ENCODE data around the gene LBX1. TPM values are rescaled to one million over a fixed set of nuclear protein-coding genes. Genes with fewer than 3 reads are reported as not detected.

The LBX1 gene
- total RNA-seq, 1 donor from 2014 or later, result not detected

- no peak for ATAC-seq (ENCODE audit: low read depth)
- peaks cover 4% of the 10 kb centered on the region for H3K9me3 Mint-ChIP-seq
- no peak for TF ChIP-seq CTCF (IDR thresholded peaks at IDR 0.05)
- no peaks in the 10 kb centered on the region for H3K36me3 Mint-ChIP-seq (ENCODE audit: low read depth)
- no peak overlapping the region for H3K4me3 Mint-ChIP-seq
- intact Hi-C loops (cut with micrococcal nuclease), result no loop called here
- H3K27ac Mint-ChIP-seq, result no peak overlapping the region
- DNase-seq, result no peak
- ChIA-PET CTCF (no interaction called here), POLR2A (no interaction called here)
- H3K27me3 Mint-ChIP-seq, result peaks cover 30% of the 10 kb centered on the region
- H3K4me1 Mint-ChIP-seq, result no peaks in the 10 kb centered on the region
These were observed 32.4 kb upstream of the LBX1 start for GRCh38 chr10:101261702-101262101.

GRCh38 chr10:101260764-101261481, 31.7 kb upstream of the LBX1 start:
- peaks cover 32% of the 10 kb centered on the region for H3K27me3 Mint-ChIP-seq
- ATAC-seq (ENCODE audit: low read depth), result no peak
- CTCF ChIA-PET, result no interaction called here
- no peak for DNase-seq
- H3K9me3 Mint-ChIP-seq, result peaks cover 4% of the 10 kb centered on the region
- H3K4me3 Mint-ChIP-seq, result no peak overlapping the region
- no peaks in the 10 kb centered on the region for H3K36me3 Mint-ChIP-seq (ENCODE audit: low read depth)
- no peaks in the 10 kb centered on the region for H3K4me1 Mint-ChIP-seq
- H3K27ac Mint-ChIP-seq, result no peak overlapping the region
- TF ChIP-seq CTCF (IDR thresholded peaks at IDR 0.05), result no peak
- POLR2A ChIA-PET, result no interaction called here
- intact Hi-C loops (cut with micrococcal nuclease), result no loop called here

- no peaks in the 10 kb centered on the region for H3K4me1 Mint-ChIP-seq
- intact Hi-C loops (cut with micrococcal nuclease), result no loop called here
- ChIA-PET POLR2A (no interaction called here), CTCF (no interaction called here)
- ATAC-seq (ENCODE audit: low read depth) (no peak), DNase-seq (no peak)
- H3K27ac Mint-ChIP-seq, result no peak overlapping the region
- H3K9me3 Mint-ChIP-seq, result peaks cover 4% of the 10 kb centered on the region
- no peaks in the 10 kb centered on the region for H3K36me3 Mint-ChIP-seq (ENCODE audit: low read depth)
- H3K27me3 Mint-ChIP-seq, result peaks cover 47% of the 10 kb centered on the region
- TF ChIP-seq CTCF (IDR thresholded peaks at IDR 0.05), result no peak
- H3K4me3 Mint-ChIP-seq, result no peak overlapping the region
These were observed 29.1 kb upstream of the LBX1 start for GRCh38 chr10:101258179-101258885.

- no peak overlapping the region for H3K4me3 Mint-ChIP-seq
- peaks cover 44% of the 10 kb centered on the region for H3K27me3 Mint-ChIP-seq
- H3K4me1 Mint-ChIP-seq, result no peaks in the 10 kb centered on the region
- H3K36me3 Mint-ChIP-seq (ENCODE audit: low read depth), result no peaks in the 10 kb centered on the region
- no peak overlapping the region for H3K27ac Mint-ChIP-seq
- intact Hi-C loops (cut with micrococcal nuclease), result no loop called here
- ChIA-PET CTCF (no interaction called here), POLR2A (interaction anchor here (0.7 kb wide), 1 partner anchor 8 kb away, joined by 6 read pairs; no protein-coding TSS in a partner anchor)
- peaks cover 4% of the 10 kb centered on the region for H3K9me3 Mint-ChIP-seq
- no peak for TF ChIP-seq CTCF (IDR thresholded peaks at IDR 0.05)
- ATAC-seq (ENCODE audit: low read depth) (no peak), DNase-seq (no peak)
These were observed 28.2 kb upstream of the LBX1 start for GRCh38 chr10:101257491-101257890.

- no peaks in the 10 kb centered on the region for H3K36me3 Mint-ChIP-seq (ENCODE audit: low read depth)
- ChIA-PET POLR2A (interaction anchor here (0.7 kb wide), 1 partner anchor 9 kb away, joined by 6 read pairs; no protein-coding TSS in a partner anchor), CTCF (no interaction called here)
- H3K4me1 Mint-ChIP-seq, result no peaks in the 10 kb centered on the region
- no peak overlapping the region for H3K27ac Mint-ChIP-seq
- H3K4me3 Mint-ChIP-seq, result no peak overlapping the region
- peaks cover 41% of the 10 kb centered on the region for H3K27me3 Mint-ChIP-seq
- ATAC-seq (ENCODE audit: low read depth) (no peak), DNase-seq (no peak)
- no peak for TF ChIP-seq CTCF (IDR thresholded peaks at IDR 0.05)
- H3K9me3 Mint-ChIP-seq, result peaks cover 4% of the 10 kb centered on the region
- intact Hi-C loops (cut with micrococcal nuclease), result no loop called here
These were observed 27.8 kb upstream of the LBX1 start for GRCh38 chr10:101257084-101257483.

Measured in activated B cell treated with CpG ODN at 0.5 μM for 24 hours (primary cell).